TTC549 (cell line): ENCODE data around the gene CDC42BPG.

ENCODE experiments used
- FAIRE-seq: peaks from 2 replicates; lab custom pipeline; 2012; peaks lifted over from hg19 to GRCh38; lab: Jason Lieb, UNC

CDC42BPG gene

GRCh38 chr11:64865286-64866172 lies 21.1 kb upstream of the CDC42BPG start:
- FAIRE-seq = no peak

- no peak for FAIRE-seq
These were observed 20.2 kb upstream of the CDC42BPG start for GRCh38 chr11:64864473-64865285.

GRCh38 chr11:64864135-64864472 lies 19.7 kb upstream of the CDC42BPG start:
- FAIRE-seq = no peak

GRCh38 chr11:64863391-64864060 lies 19.1 kb upstream of the CDC42BPG start:
- FAIRE-seq = no peak

DNA sequence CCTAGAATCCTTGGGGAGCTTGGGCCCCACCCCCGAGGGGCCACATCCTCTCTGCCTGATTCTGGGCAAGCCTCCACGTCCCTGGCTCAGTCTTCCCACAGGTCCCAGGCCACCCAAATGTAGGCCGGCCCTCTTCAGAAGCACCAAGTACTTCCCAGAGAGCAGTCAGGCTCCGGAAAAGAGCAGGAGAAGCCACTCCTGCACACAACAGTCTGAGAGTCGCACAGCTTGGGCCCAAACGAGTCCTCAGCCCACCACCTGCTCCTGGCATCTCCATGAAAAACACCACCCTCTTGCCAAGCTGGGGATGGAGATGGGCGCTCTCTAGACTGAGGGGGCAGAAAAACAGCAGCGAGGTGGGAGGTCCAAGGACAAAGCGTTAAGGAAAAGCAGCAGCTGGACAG lies 18.5 kb upstream of the CDC42BPG start:
- FAIRE-seq = no peak

- FAIRE-seq = no peak
These were observed 16.9 kb upstream of the CDC42BPG start for GRCh38 chr11:64861227-64861975.

- FAIRE-seq = no peak
These were observed 15.3 kb upstream of the CDC42BPG start for GRCh38 chr11:64859542-64860414.

- no peak for FAIRE-seq
These were observed 14.2 kb upstream of the CDC42BPG start for GRCh38 chr11:64858467-64859263.

- FAIRE-seq = no peak
These were observed 13.0 kb upstream of the CDC42BPG start for GRCh38 chr11:64857485-64857884.

- FAIRE-seq = no peak
These were observed 12.2 kb upstream of the CDC42BPG start for GRCh38 chr11:64856382-64857227.

DNA sequence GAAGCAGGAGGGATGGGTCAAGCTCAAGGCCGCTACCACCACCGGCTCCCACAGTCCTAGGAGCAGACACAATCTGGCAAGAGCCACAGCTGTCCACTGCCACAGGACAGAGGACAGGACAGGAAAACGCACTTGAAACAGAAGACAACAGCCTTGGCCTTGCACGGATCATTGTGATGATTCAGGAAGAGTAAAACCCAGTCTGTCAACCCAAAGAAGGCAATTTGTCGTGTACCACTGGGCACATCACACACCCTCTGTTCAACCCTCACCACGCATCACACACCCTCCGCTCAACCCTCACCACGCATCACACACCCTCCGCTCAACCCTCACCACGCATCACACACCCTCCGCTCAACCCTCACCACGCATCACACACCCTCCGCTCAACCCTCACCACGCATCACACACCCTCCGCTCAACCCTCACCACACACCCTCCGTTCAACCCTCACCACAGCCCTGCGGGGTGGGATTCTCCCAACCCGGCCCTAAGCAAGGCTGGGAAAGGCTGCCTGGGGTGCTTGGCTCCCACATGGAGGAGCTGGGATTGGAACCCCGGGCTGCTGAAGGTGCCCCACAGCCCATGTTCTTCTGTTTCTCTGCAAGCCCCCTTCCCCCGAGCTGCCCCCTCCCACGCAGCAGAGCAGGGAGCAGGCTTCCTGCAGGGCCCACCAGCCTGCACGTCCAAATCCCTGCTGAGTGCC lies 11.3 kb upstream of the CDC42BPG start:
- no peak for FAIRE-seq

DNA sequence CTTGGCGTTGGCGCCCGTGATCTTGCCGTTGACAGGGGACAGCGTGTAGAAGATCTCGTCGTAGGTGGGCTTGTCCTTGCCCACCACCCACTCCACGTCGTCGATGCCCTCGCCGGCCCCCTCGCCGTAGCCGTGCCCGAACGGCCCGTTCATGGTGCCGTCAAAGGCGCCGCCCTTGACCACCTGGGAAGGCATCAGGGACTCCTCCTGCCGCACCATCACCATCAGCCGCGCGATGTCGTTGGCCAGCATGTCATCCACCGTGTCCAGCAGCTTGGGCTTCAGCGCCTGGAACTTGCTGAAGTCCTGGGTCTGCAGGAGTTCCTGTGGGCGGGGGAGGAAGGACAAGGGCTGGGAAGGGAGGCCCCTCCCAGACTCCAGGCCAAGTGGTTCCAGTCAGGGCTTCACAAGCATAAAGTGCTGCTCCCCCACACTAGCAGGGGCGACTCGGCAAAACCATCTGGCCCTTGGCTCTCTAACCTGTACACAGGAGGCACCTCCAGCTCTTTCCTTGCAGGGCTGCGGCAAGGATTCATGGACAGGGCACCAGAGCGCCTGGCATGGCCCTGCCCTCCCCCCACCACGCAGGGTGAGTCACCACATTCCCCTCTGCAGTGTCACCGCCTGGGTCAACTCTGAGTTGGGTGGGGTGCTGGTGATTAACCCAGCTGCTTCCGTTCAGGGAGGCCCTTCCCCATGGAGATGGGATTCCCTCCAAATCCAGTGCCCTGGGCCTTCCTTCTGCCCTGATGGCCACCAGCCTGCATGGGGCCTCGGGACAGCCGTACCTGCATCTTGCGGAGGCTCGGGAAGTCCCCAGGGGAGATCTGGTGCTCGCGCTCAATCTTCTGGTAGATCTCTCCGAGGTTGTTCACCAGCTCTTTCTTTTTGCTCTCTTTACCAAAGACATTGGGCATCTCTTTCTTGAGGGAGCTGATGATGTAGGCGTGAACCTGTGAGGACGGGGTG lies 10.4 kb upstream of the CDC42BPG start:
- FAIRE-seq = no peak

DNA sequence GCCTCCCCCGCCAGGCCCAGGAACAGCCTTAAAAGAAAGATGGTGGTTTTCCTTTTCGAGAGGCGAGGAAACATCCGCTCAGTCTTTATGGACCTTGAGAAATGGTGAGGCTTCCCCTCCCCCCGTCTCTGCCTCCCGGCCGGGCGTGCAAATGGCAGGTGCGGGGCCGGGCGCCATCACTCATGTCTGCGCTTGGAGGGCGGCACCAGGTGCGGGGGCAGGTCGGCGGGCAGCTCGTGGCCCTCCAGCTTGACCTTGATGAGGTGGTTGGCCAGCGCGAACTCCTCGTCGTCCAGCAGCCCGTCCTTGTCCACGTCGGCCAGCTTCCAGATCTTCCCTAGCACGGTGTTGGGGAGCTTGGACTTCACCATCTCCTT lies 9.7 kb upstream of the CDC42BPG start:
- FAIRE-seq = no peak

- FAIRE-seq = no peak
These were observed 9.3 kb upstream of the CDC42BPG start for GRCh38 chr11:64853709-64854108.

- no peak for FAIRE-seq
These were observed 8.5 kb upstream of the CDC42BPG start for GRCh38 chr11:64852804-64853509.

- FAIRE-seq = no peak
These were observed 7.4 kb upstream of the CDC42BPG start for GRCh38 chr11:64851831-64852351.
